H9 (cell line): ENCODE results near the gene GFER. TPM values are rescaled to one million over a fixed set of nuclear protein-coding genes. Genes with fewer than 3 reads are reported as not detected.

ENCODE experiments used
- DNase-seq: peaks from one replicate; pipeline ENCODE4 v3.0.0-alpha.2; 2017
- H2AFZ ChIP-seq: one replicate; pipeline ENCODE4 v1.6.1; 2013; ENCODE audit warnings: mild to moderate bottlenecking, low read length, control low read depth, moderate library complexity
- H2AK5ac ChIP-seq: 2 replicates; pipeline ENCODE4 v1.6.1; 2013; ENCODE audit warnings: low read length, control low read depth, mixed read lengths; ENCODE audit not compliant: insufficient read length
- H2BK120ac ChIP-seq: one replicate; pipeline ENCODE4 v1.6.1; 2013; ENCODE audit warnings: low read depth, mild to moderate bottlenecking, low read length, control low read depth, inconsistent platforms; ENCODE audit not compliant: poor library complexity, severe bottlenecking
- H2BK12ac ChIP-seq: 2 replicates; pipeline ENCODE4 v1.6.1; 2013; ENCODE audit warnings: low read length, control low read depth, mixed read lengths, low read depth; ENCODE audit not compliant: insufficient read length
- H2BK15ac ChIP-seq: 2 replicates; pipeline ENCODE4 v1.6.1; 2013; ENCODE audit warnings: low read depth, low read length, control low read depth
- H2BK20ac ChIP-seq: one replicate; pipeline ENCODE4 v1.6.1; 2013; ENCODE audit warnings: low read depth, mild to moderate bottlenecking, low read length, control low read depth, inconsistent platforms; ENCODE audit not compliant: poor library complexity, severe bottlenecking
- H2BK5ac ChIP-seq: 2 replicates; pipeline ENCODE4 v1.6.1; 2013; ENCODE audit warnings: low read length, control low read depth, mixed read lengths; ENCODE audit not compliant: insufficient read length
- H3K14ac ChIP-seq: 2 replicates; pipeline ENCODE4 v1.6.1; 2013; ENCODE audit warnings: low read length, control low read depth; ENCODE audit not compliant: insufficient read depth
- H3K18ac ChIP-seq: 2 replicates; pipeline ENCODE4 v1.6.1; 2013; ENCODE audit warnings: low read depth, mild to moderate bottlenecking, mixed read lengths, low read length, control low read depth; ENCODE audit not compliant: insufficient read length
- H3K23ac ChIP-seq: 2 replicates; pipeline ENCODE4 v1.6.1; 2013; ENCODE audit warnings: low read length, control low read depth, mixed read lengths, low read depth; ENCODE audit not compliant: insufficient read length
- H3K23me2 ChIP-seq: 2 replicates; pipeline ENCODE4 v1.6.1; 2013; ENCODE audit warnings: low read depth, mild to moderate bottlenecking, mixed read lengths, low read length, control low read depth; ENCODE audit not compliant: insufficient read length, poor library complexity, severe bottlenecking
- H3K27ac ChIP-seq: 2 replicates; pipeline ENCODE4 v1.5.1; 2013; ENCODE audit warnings: low read length, control low read depth, mixed read lengths, low read depth; ENCODE audit not compliant: insufficient read length
- H3K27me3 ChIP-seq: 2 replicates; pipeline ENCODE4 v1.6.1; 2013; ENCODE audit warnings: low read length, control low read depth, inconsistent platforms; ENCODE audit not compliant: insufficient read depth
- H3K4ac ChIP-seq: 2 replicates; pipeline ENCODE4 v1.6.1; 2013; ENCODE audit warnings: low read depth, mild to moderate bottlenecking, control low read depth, inconsistent platforms, low read length, moderate library complexity
- H3K4me1 ChIP-seq: 2 replicates; pipeline ENCODE4 v1.6.1; 2013; ENCODE audit warnings: low read length, control low read depth, inconsistent platforms; ENCODE audit not compliant: insufficient read depth
- H3K4me2 ChIP-seq: 2 replicates; pipeline ENCODE4 v1.6.1; 2013; ENCODE audit warnings: low read length, control low read depth, mixed read lengths; ENCODE audit not compliant: insufficient read length, insufficient read depth
- H3K56ac ChIP-seq: 2 replicates; pipeline ENCODE4 v1.6.1; 2013; ENCODE audit warnings: low read depth, mild to moderate bottlenecking, mixed read lengths, low read length, control low read depth; ENCODE audit not compliant: insufficient read length
- H3K79me1 ChIP-seq: 2 replicates; pipeline ENCODE4 v1.6.1; 2013; ENCODE audit warnings: low read depth, mild to moderate bottlenecking, moderate library complexity, low read length, control low read depth, inconsistent platforms; ENCODE audit not compliant: insufficient read depth, poor library complexity, severe bottlenecking
- H3K79me2 ChIP-seq: 2 replicates; pipeline ENCODE4 v1.6.1; 2013; ENCODE audit warnings: low read length, control low read depth, inconsistent platforms; ENCODE audit not compliant: insufficient read depth
- H3K9ac ChIP-seq: 2 replicates; pipeline ENCODE4 v1.6.1; 2013; ENCODE audit warnings: low read length, control low read depth, mixed read lengths; ENCODE audit not compliant: insufficient read length; ENCODE audit errors: extremely low read depth
- H3K9me3 ChIP-seq: one replicate; pipeline ENCODE4 v1.6.1; 2013; ENCODE audit warnings: low read depth, low read length, inconsistent platforms; ENCODE audit not compliant: control insufficient read depth
- H3T11ph ChIP-seq: one replicate; pipeline ENCODE4 v1.6.1; 2013; ENCODE audit warnings: mild to moderate bottlenecking, low read length, control low read depth, inconsistent platforms
- H4K20me1 ChIP-seq: one replicate; pipeline ENCODE4 v1.6.1; 2013; ENCODE audit not compliant: control insufficient read depth, insufficient read length, insufficient read depth
- H4K5ac ChIP-seq: 2 replicates; pipeline ENCODE4 v1.6.1; 2013; ENCODE audit warnings: low read depth, mild to moderate bottlenecking, mixed read lengths, low read length, control low read depth; ENCODE audit not compliant: insufficient read length
- H4K8ac ChIP-seq: replicated peaks from 2 replicates; pipeline ENCODE4 v1.6.1; 2013; ENCODE audit warnings: low read length, control low read depth, mixed read lengths, low read depth; ENCODE audit not compliant: insufficient read length
- H4K91ac ChIP-seq: 2 replicates; pipeline ENCODE4 v1.6.1; 2013; ENCODE audit warnings: low read depth, mild to moderate bottlenecking, moderate library complexity, mixed read lengths, low read length, control low read depth; ENCODE audit not compliant: insufficient read length
- H3K27ac Mint-ChIP-seq, 3 experiments: 2 replicates in 2 of 3; 3 replicates in 1 of 3; pipeline ENCODE4 v1.8.0; 2020 to 2021; ENCODE audit warnings: mixed read lengths in 3 of 3, mild to moderate bottlenecking in 1 of 3, moderate library complexity in 1 of 3
- H3K27me3 Mint-ChIP-seq: 2 replicates; pipeline ENCODE4 v1.8.0; 2021; ENCODE audit warnings: low read depth, mild to moderate bottlenecking, moderate library complexity, mixed read lengths
- H3K36me3 Mint-ChIP-seq, 3 experiments: 2 replicates in 2 of 3; 3 replicates in 1 of 3; pipeline ENCODE4 v1.8.0; 2020 to 2021; ENCODE audit warnings: low read depth in 3 of 3, mixed read lengths in 3 of 3; ENCODE audit not compliant: insufficient read depth in 1 of 3
- H3K4me1 Mint-ChIP-seq, 2 experiments: 2 replicates each; pipeline ENCODE4 v1.8.0; 2020; ENCODE audit warnings: mixed read lengths in 2 of 2
- H3K4me3 Mint-ChIP-seq, 2 experiments: 2 replicates in 1 of 2; 3 replicates in 1 of 2; pipeline ENCODE4 v1.8.0; 2020 to 2021; ENCODE audit warnings: mild to moderate bottlenecking in 2 of 2, mixed read lengths in 2 of 2, moderate library complexity in 1 of 2
- H3K9me3 Mint-ChIP-seq, 2 experiments: 2 replicates in 1 of 2; 3 replicates in 1 of 2; pipeline ENCODE4 v1.8.0; 2020; ENCODE audit warnings: mild to moderate bottlenecking in 2 of 2, mixed read lengths in 2 of 2, moderate library complexity in 1 of 2
- WGBS: extraction: QIAGEN DNeasy Blood & Tissue Kit; methylation state at CpG from one replicate; pipeline ENCODE4 v1.1.7; 2013; ENCODE audit warnings: missing lambda C conversion rate, low lambda C conversion rate, mixed read lengths; ENCODE audit not compliant: insufficient read length; ENCODE audit errors: extremely low coverage; 5-methylcytosine and 5-hydroxymethylcytosine counted together
- total RNA-seq: library from RNA; stranded (reverse); gene quantifications from 2 replicates; pipeline ENCODE4 v1.2.1, GENCODE V29; 2021
- TF ChIP-seq, protein P1 (sequence below): fragments of 200-600 bp; sonication (generic); conservative IDR thresholded peaks from 3 replicates; pipeline ENCODE4 v1.8.0; 2021; ENCODE audit warnings: antibody characterized with exemption, mild to moderate bottlenecking

GFER gene
- total RNA-seq, 1 experiment from 2014 or later = 49.1 TPM

DNA sequence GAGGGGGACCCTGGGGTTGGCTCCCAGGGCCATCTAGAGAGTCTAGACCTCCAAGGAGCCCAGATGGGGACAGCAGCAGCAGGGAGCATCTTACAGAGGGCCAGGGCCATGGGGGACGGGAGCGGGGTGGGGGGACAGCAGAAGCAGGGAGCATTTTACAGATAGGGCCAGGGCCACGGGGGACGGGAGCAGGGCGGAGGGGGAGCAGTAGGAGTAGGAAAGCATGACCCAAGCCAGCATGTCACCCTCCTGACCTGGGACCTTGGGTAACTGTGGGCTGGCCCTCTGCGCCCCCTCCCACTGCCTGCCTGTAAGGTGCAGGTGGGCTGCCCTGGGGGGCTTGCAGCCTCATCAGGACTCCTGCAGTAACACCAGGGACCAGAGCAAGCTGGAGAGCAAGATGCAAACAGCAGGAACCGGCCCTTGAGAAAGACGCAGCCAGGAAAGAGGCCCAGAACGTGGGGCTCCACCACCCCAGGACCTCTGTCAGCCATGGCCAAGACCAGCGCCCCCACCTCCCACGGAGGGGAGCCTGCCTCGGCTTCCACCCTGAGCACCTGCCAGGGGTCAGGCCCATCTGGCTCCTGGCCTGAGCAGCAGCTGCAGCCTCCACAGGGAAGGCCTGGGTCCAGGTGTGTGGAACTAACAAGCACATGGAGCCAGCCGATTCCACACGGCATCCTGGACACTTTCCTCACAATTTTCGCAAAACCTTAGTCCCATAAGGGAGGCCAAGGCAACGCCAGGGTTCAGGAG, 23.3 kb downstream of the GFER start:
- Histone ChIP-seq H3K9me3 (no peaks in the 10 kb centered on the region), H3T11ph (no peak overlapping the region), H2BK5ac (no peak overlapping the region), H2AFZ (no peak overlapping the region), H3K23me2 (peaks cover 11% of the 10 kb centered on the region), H2BK120ac (no peak overlapping the region), H3K4ac (no peak overlapping the region), H3K4me1 (peaks cover 6% of the 10 kb centered on the region; the same call in 1 of the 2 replicates), H2BK15ac (no peak overlapping the region), H4K5ac (no peak overlapping the region), H4K91ac (no peak overlapping the region), H3K14ac (no peak overlapping the region; the same call in 1 of the 2 replicates), H3K56ac (no peak overlapping the region), H2AK5ac (no peak overlapping the region), H3K79me2 (peaks cover 26% of the 10 kb centered on the region; the same call in 1 of the 2 replicates), H3K23ac (no peak overlapping the region), H3K79me1 (peaks cover 24% of the 10 kb centered on the region), H3K27me3 (no peaks in the 10 kb centered on the region), H4K8ac (no peak overlapping the region), H3K9ac (no peak overlapping the region), H3K18ac (no peak overlapping the region), H3K27ac (no peak overlapping the region), H3K4me2 (no peak overlapping the region), H2BK12ac (no peak overlapping the region), H4K20me1 (no peaks in the 10 kb centered on the region), H2BK20ac (no peak overlapping the region)
- Mint-ChIP-seq H3K4me3 (peak overlapping the region; percentile 78 to 81), H3K9me3 (no peaks in the 10 kb centered on the region; a peak in 1 of 5 replicates), H3K27ac (no peak overlapping the region; a peak in 1 of 7 replicates), H3K36me3 (peaks cover 8 to 19% (median 15%) of the 10 kb centered on the region in 3 experiments), H3K4me1 (peaks cover 22 to 36% of the 10 kb centered on the region in 2 experiments), H3K27me3 (no peaks in the 10 kb centered on the region; the same call in 1 of the 2 replicates)
- no peak for DNase-seq
- no CpG with 5 or more reads among the region's 16 CpGs for WGBS
- TF ChIP-seq, protein P1, sequence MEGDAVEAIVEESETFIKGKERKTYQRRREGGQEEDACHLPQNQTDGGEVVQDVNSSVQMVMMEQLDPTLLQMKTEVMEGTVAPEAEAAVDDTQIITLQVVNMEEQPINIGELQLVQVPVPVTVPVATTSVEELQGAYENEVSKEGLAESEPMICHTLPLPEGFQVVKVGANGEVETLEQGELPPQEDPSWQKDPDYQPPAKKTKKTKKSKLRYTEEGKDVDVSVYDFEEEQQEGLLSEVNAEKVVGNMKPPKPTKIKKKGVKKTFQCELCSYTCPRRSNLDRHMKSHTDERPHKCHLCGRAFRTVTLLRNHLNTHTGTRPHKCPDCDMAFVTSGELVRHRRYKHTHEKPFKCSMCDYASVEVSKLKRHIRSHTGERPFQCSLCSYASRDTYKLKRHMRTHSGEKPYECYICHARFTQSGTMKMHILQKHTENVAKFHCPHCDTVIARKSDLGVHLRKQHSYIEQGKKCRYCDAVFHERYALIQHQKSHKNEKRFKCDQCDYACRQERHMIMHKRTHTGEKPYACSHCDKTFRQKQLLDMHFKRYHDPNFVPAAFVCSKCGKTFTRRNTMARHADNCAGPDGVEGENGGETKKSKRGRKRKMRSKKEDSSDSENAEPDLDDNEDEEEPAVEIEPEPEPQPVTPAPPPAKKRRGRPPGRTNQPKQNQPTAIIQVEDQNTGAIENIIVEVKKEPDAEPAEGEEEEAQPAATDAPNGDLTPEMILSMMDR = no peak
